Endothelial cell of umbilical vein (primary cell): ENCODE results near the gene DEXI.

Experiments used
- CTCF ChIP-seq, 2 donors: IDR thresholded peaks; 1 replicate in 1 of 2; 2 replicates in 1 of 2; pipeline ENCODE4 v1.5.1; 2011; ENCODE audit warnings: low read length in 2 of 2, mild to moderate bottlenecking in 2 of 2, moderate library complexity in 2 of 2, control low read depth in 1 of 2, inconsistent platforms in 1 of 2, low read depth in 1 of 2; ENCODE audit not compliant: insufficient read depth in 1 of 2; ENCODE audit errors: extremely low read depth in 1 of 2
- FOS ChIP-seq: IDR thresholded peaks from 2 replicates; pipeline ENCODE4 v1.6.1; 2011; ENCODE audit warnings: mild to moderate bottlenecking, low read length, moderate library complexity, borderline replicate concordance; ENCODE audit not compliant: insufficient read depth
- JUN ChIP-seq: IDR thresholded peaks from 2 replicates; pipeline ENCODE4 v1.6.1; 2011; ENCODE audit warnings: borderline replicate concordance, low read depth; ENCODE audit not compliant: insufficient read length, insufficient read depth
- POLR2A ChIP-seq: IDR thresholded peaks from 2 replicates; pipeline ENCODE4 v1.6.1; 2012; ENCODE audit warnings: low read depth, mild to moderate bottlenecking, control low read depth, low read length
- POLR2AphosphoS5 ChIP-seq: IDR thresholded peaks from 2 replicates; pipeline ENCODE4 v1.6.1; 2012; ENCODE audit warnings: low read depth, mild to moderate bottlenecking, control low read depth, low read length, moderate library complexity; ENCODE audit not compliant: insufficient read depth

GRCh38 chr16:10906482-10906881, 35.8 kb downstream of the DEXI start:
- TF ChIP-seq CTCF (IDR thresholded peaks at IDR 0.05; ENCODE audit: extremely low read depth in 1 of 2, insufficient read depth in 1 of 2, low read depth in 1 of 2, low read length in 2 of 2) (no peak), POLR2A (no peak), JUN (no peak), FOS (no peak), POLR2AphosphoS5 (no peak)
